WTC11 (cell line): ENCODE measurements around the gene BMPER. TPM values are rescaled to one million over a fixed set of nuclear protein-coding genes. Genes with fewer than 3 reads are reported as not detected.

Experiments used
- ATAC-seq: fragments of 200-7000 bp; cut with Tn5 transposase; 2 replicates; pipeline ENCODE4 v1.10.0; 2021; ENCODE audit warnings: mild to moderate bottlenecking, moderate library complexity
- CTCF ChIA-PET: fragments of 300-600 bp; sonication (Branson Sonifier 250); formaldehyde crosslinking; loops from one replicate; lab custom pipeline; 2021; ENCODE audit warnings: antibody characterized with exemption; lab: Charles Lee
- POLR2A ChIA-PET: fragments of 350-600 bp; sonication (Branson Sonifier 250); formaldehyde crosslinking; loops from one replicate; lab custom pipeline; 2021; ENCODE audit warnings: antibody characterized with exemption; lab: Charles Lee
- DNase-seq: peaks from one replicate; pipeline ENCODE4 v3.0.0; 2021; ENCODE audit warnings: low spot score
- H3K27ac Mint-ChIP-seq: 2 replicates; pipeline ENCODE4 v1.8.0; 2021; ENCODE audit warnings: mixed read lengths
- H3K27me3 Mint-ChIP-seq: 2 replicates; pipeline ENCODE4 v1.8.0; 2021; ENCODE audit warnings: low read depth, mild to moderate bottlenecking, moderate library complexity, mixed read lengths
- H3K36me3 Mint-ChIP-seq: 2 replicates; pipeline ENCODE4 v1.8.0; 2021; ENCODE audit warnings: mixed read lengths
- H3K4me1 Mint-ChIP-seq: 2 replicates; pipeline ENCODE4 v1.8.0; 2022; ENCODE audit warnings: mixed read lengths
- H3K4me3 Mint-ChIP-seq: 2 replicates; pipeline ENCODE4 v1.8.0; 2021; ENCODE audit warnings: mild to moderate bottlenecking, moderate library complexity, mixed read lengths
- H3K9me3 Mint-ChIP-seq: 2 replicates; pipeline ENCODE4 v1.8.0; 2021; ENCODE audit warnings: mixed read lengths
- AR ChIP-seq: fragments of 250-450 bp; sonication (Bioruptor Pico); IDR thresholded peaks from 2 replicates; pipeline ENCODE4 v1.9.0; 2021; ENCODE audit warnings: mild to moderate bottlenecking
- ATF1 ChIP-seq: sonication (generic); formaldehyde crosslinking; IDR thresholded peaks from 2 replicates; pipeline ENCODE4 v1.8.1; 2023; ENCODE audit warnings: mild to moderate bottlenecking, moderate library complexity, missing genetic modification reagents
- ATF2 ChIP-seq: sonication (generic); formaldehyde crosslinking; IDR thresholded peaks from 2 replicates; pipeline ENCODE4 v1.8.1; 2022; ENCODE audit warnings: low read depth, missing genetic modification reagents, borderline replicate concordance
- ATF3 ChIP-seq: sonication (generic); formaldehyde crosslinking; conservative IDR thresholded peaks from 2 replicates; pipeline ENCODE4 v1.8.1; 2022; ENCODE audit warnings: mild to moderate bottlenecking, missing genetic modification reagents
- ATF6 ChIP-seq: sonication (generic); formaldehyde crosslinking; IDR thresholded peaks from 2 replicates; pipeline ENCODE4 v1.8.1; 2023; ENCODE audit warnings: mild to moderate bottlenecking, missing genetic modification reagents
- E2F4 ChIP-seq: sonication (generic); formaldehyde crosslinking; IDR thresholded peaks from 2 replicates; pipeline ENCODE4 v1.8.1; 2022; ENCODE audit warnings: low read depth, mild to moderate bottlenecking, moderate library complexity, missing genetic modification reagents, borderline replicate concordance
- ERG ChIP-seq: fragments of 250-450 bp; sonication (Bioruptor Pico); IDR thresholded peaks from 2 replicates; pipeline ENCODE4 v1.8.0; 2021; ENCODE audit warnings: mild to moderate bottlenecking
- FOXK1 ChIP-seq: sonication (generic); formaldehyde crosslinking; IDR thresholded peaks from 2 replicates; pipeline ENCODE4 v1.8.0; 2022; ENCODE audit warnings: mild to moderate bottlenecking, moderate library complexity, missing genetic modification reagents
- GABPB1 ChIP-seq: sonication (generic); formaldehyde crosslinking; IDR thresholded peaks from 2 replicates; pipeline ENCODE4 v1.8.1; 2023; ENCODE audit warnings: mild to moderate bottlenecking, missing genetic modification reagents
- MLX ChIP-seq: sonication (generic); formaldehyde crosslinking; IDR thresholded peaks from 2 replicates; pipeline ENCODE4 v1.8.1; 2023; ENCODE audit warnings: mild to moderate bottlenecking, missing genetic modification reagents, moderate library complexity
- PREB ChIP-seq: sonication (generic); formaldehyde crosslinking; IDR thresholded peaks from 2 replicates; pipeline ENCODE4 v1.8.1; 2022; ENCODE audit warnings: mild to moderate bottlenecking, missing genetic modification reagents, moderate library complexity, borderline replicate concordance
- PRRX2 ChIP-seq: fragments of 250-450 bp; sonication (Bioruptor Pico); IDR thresholded peaks from 2 replicates; pipeline ENCODE4 v1.8.0; 2021; ENCODE audit warnings: mild to moderate bottlenecking
- SMAD3 ChIP-seq: sonication (generic); formaldehyde crosslinking; IDR thresholded peaks from 2 replicates; pipeline ENCODE4 v1.8.0; 2022; ENCODE audit warnings: missing genetic modification reagents, mild to moderate bottlenecking, borderline replicate concordance
- SOX15 ChIP-seq: fragments of 250-450 bp; sonication (Bioruptor Pico); IDR thresholded peaks from 2 replicates; pipeline ENCODE4 v1.9.0; 2021; ENCODE audit warnings: mild to moderate bottlenecking
- TEAD4 ChIP-seq: sonication (generic); formaldehyde crosslinking; IDR thresholded peaks from 2 replicates; pipeline ENCODE4 v1.8.0; 2022; ENCODE audit warnings: mild to moderate bottlenecking, missing genetic modification reagents
- ZBTB21 ChIP-seq: sonication (generic); formaldehyde crosslinking; IDR thresholded peaks from 2 replicates; pipeline ENCODE4 v1.8.1; 2023; ENCODE audit warnings: mild to moderate bottlenecking, missing genetic modification reagents, borderline replicate concordance
- ZNF232 ChIP-seq: sonication (generic); formaldehyde crosslinking; IDR thresholded peaks from 2 replicates; pipeline ENCODE4 v1.8.0; 2022; ENCODE audit warnings: mild to moderate bottlenecking, missing genetic modification reagents
- ZNF317 ChIP-seq: sonication (generic); formaldehyde crosslinking; IDR thresholded peaks from 2 replicates; pipeline ENCODE4 v1.8.1; 2023; ENCODE audit warnings: low read depth, mild to moderate bottlenecking, moderate library complexity, missing genetic modification reagents, borderline replicate concordance
- ZNF512 ChIP-seq: sonication (generic); formaldehyde crosslinking; IDR thresholded peaks from 2 replicates; pipeline ENCODE4 v1.8.1; 2022; ENCODE audit warnings: missing genetic modification reagents, borderline replicate concordance
- total RNA-seq: library from RNA; stranded (reverse); gene quantifications from 3 replicates; pipeline ENCODE4 v1.2.3, GENCODE V29; 2021

The BMPER gene
- total RNA-seq, 1 experiment from 2014 or later: 1.9 TPM

- ChIA-PET CTCF (interaction anchor here (3.5 to 4.8 kb wide), 2 partner anchors 47 to 108 kb away, joined by 38 to 231 read pairs; no protein-coding TSS in a partner anchor), POLR2A (no interaction called here)
- H3K27ac Mint-ChIP-seq: no peak overlapping the region
- no peaks in the 10 kb centered on the region for H3K27me3 Mint-ChIP-seq
- no peak overlapping the region for H3K4me3 Mint-ChIP-seq
- TF ChIP-seq GABPB1 (CRISPR knock-in tag) (no peak), ZNF512 (no peak), TEAD4 (no peak), ZNF232 (CRISPR knock-in tag) (no peak), MLX (no peak), SOX15 (no peak)
- H3K4me1 Mint-ChIP-seq: peaks cover 13% of the 10 kb centered on the region
- no peaks in the 10 kb centered on the region for H3K9me3 Mint-ChIP-seq
- DNase-seq (no peak), ATAC-seq (no peak)
- H3K36me3 Mint-ChIP-seq: no peaks in the 10 kb centered on the region
These were observed 74.5 kb downstream of the BMPER start for GRCh38 chr7:33979807-33980355.

- H3K36me3 Mint-ChIP-seq: no peaks in the 10 kb centered on the region
- CTCF ChIA-PET: interaction anchor here (1.3 to 4.8 kb wide), 3 partner anchors 48 to 106 kb away, joined by 3 to 231 read pairs (median 38); no protein-coding TSS in a partner anchor
- H3K4me3 Mint-ChIP-seq: no peak overlapping the region
- TF ChIP-seq E2F4: no peak
- TF ChIP-seq ATF6 (CRISPR knock-in tag): no peak
- no peak for TF ChIP-seq ATF2 (CRISPR knock-in tag)
- no peak for TF ChIP-seq ATF1 (CRISPR knock-in tag)
- TF ChIP-seq SMAD3 (CRISPR knock-in tag): no peak
- no peak for TF ChIP-seq ZNF232 (CRISPR knock-in tag)
- no peak for TF ChIP-seq ZBTB21 (CRISPR knock-in tag)
- no peak for TF ChIP-seq ATF3 (CRISPR knock-in tag)
- TF ChIP-seq ZNF317 (CRISPR knock-in tag): no peak
- TF ChIP-seq TEAD4: no peak
- no peak for TF ChIP-seq AR
- TF ChIP-seq PREB (CRISPR knock-in tag): no peak
- TF ChIP-seq PRRX2 (CRISPR knock-in tag): no peak
- no peak for TF ChIP-seq ERG (CRISPR knock-in tag)
- TF ChIP-seq FOXK1 (CRISPR knock-in tag): no peak
- TF ChIP-seq, all 79 proteins: peak for 0
- Mint-ChIP-seq H3K27ac (no peak overlapping the region), H3K9me3 (no peaks in the 10 kb centered on the region), H3K4me1 (peaks cover 13% of the 10 kb centered on the region), H3K27me3 (no peaks in the 10 kb centered on the region)
- ATAC-seq (no peak), DNase-seq (no peak)
- POLR2A ChIA-PET: no interaction called here
These were observed 75.9 kb downstream of the BMPER start for GRCh38 chr7:33981226-33981625.
